SK-N-SH (cell line): ENCODE data around the gene SLC16A10. TPM values are rescaled to one million over a fixed set of nuclear protein-coding genes. Genes with fewer than 3 reads are reported as not detected.
"Not testable (repeated sequence)": the region's sequence is repeated elsewhere in the genome, so short reads cannot be mapped to it uniquely, and the experiment has no call there.

ENCODE experiments used
- CTCF ChIA-PET: fragments of 300-600, 350-600 bp; formaldehyde crosslinking; extraction: SDS; loops from one replicate; lab custom pipeline; 2021; lab: Yijun Ruan, JAX
- POLR2A ChIA-PET: fragments of 350-600 bp; sonication (Branson Sonifier 250); formaldehyde crosslinking; extraction: SDS; loops from one replicate; lab custom pipeline; 2020; ENCODE audit warnings: antibody characterized with exemption, inconsistent platforms; lab: Yijun Ruan, JAX
- DNase-seq: peaks from one replicate; pipeline ENCODE4 v3.0.0; 2012
- H2AFZ ChIP-seq: fragments of 200-600 bp; sonication (generic); 2 replicates; pipeline ENCODE4 v1.8.1; 2016; ENCODE audit warnings: antibody characterized with exemption, mild to moderate bottlenecking, low read depth
- H3F3A ChIP-seq: fragments of 200-600 bp; sonication (generic); replicated peaks from 2 replicates; pipeline ENCODE3; 2016; ENCODE audit warnings: antibody characterized with exemption, mild to moderate bottlenecking; ENCODE audit not compliant: insufficient read depth
- H3K27ac ChIP-seq, 2 experiments: fragments of 200-500 bp in 1 of 2; fragments of 200-600 bp in 1 of 2; sonication (Bioruptor generic) in 1 of 2; sonication (generic), shearing (Covaris generic) in 1 of 2; 2 replicates each; pipeline versions ENCODE4 v1.5.1 to v1.6.1; 2014 to 2016; ENCODE audit warnings: low read depth in 2 of 2, inconsistent platforms in 1 of 2, low read length in 1 of 2, mild to moderate bottlenecking in 1 of 2, mixed read lengths in 1 of 2
- H3K27me3 ChIP-seq: fragments of 200-600 bp; sonication (generic), shearing (Covaris generic); 2 replicates; pipeline ENCODE4 v1.6.1; 2016; ENCODE audit warnings: mixed run types; ENCODE audit not compliant: insufficient read depth
- H3K36me3 ChIP-seq, 2 experiments: fragments of 200-500 bp in 1 of 2; fragments of 200-600 bp in 1 of 2; sonication (Bioruptor generic) in 1 of 2; sonication (generic) in 1 of 2; replicated peaks in 1 of 2; 2 replicates each; pipeline versions ENCODE3 to v1.5.1; 2014 to 2016; ENCODE audit warnings: low read length in 1 of 2, mild to moderate bottlenecking in 1 of 2; ENCODE audit not compliant: insufficient read depth in 2 of 2, control insufficient read depth in 1 of 2
- H3K4me1 ChIP-seq, 2 experiments: fragments of 200-500 bp in 1 of 2; fragments of 200-600 bp in 1 of 2; sonication (Bioruptor generic) in 1 of 2; sonication (generic), shearing (Covaris generic) in 1 of 2; 2 replicates each; pipeline versions ENCODE4 v1.5.1 to v1.6.1; 2014 to 2016; ENCODE audit warnings: low read depth in 1 of 2, low read length in 1 of 2, mixed run types in 1 of 2; ENCODE audit not compliant: insufficient read depth in 2 of 2, control insufficient read depth in 1 of 2
- H3K4me2 ChIP-seq: fragments of 200-600 bp; sonication (generic), shearing (Covaris generic); 2 replicates; pipeline ENCODE4 v1.6.1; 2017; ENCODE audit warnings: mixed run types
- H3K4me3 ChIP-seq, 2 experiments: fragments of 200-500 bp in 1 of 2; fragments of 200-600 bp in 1 of 2; sonication (Bioruptor generic) in 1 of 2; sonication (generic), shearing (Covaris generic) in 1 of 2; 2 replicates each; pipeline versions ENCODE4 v1.5.1 to v1.8.1; 2014 to 2016; ENCODE audit warnings: low read depth in 2 of 2, inconsistent platforms in 1 of 2, low read length in 1 of 2, mild to moderate bottlenecking in 1 of 2, mixed read lengths in 1 of 2, moderate library complexity in 1 of 2
- H3K79me2 ChIP-seq: fragments of 200-600 bp; sonication (generic); 2 replicates; pipeline ENCODE4 v1.8.1; 2017; ENCODE audit warnings: mild to moderate bottlenecking; ENCODE audit not compliant: insufficient read depth
- H3K9ac ChIP-seq: fragments of 200-600 bp; sonication (generic); 2 replicates; pipeline ENCODE4 v1.6.1; 2017; ENCODE audit warnings: mixed run types
- H3K9me2 ChIP-seq: fragments of 200-600 bp; sonication (generic); 2 replicates; pipeline ENCODE4 v1.6.1; 2017; ENCODE audit warnings: mixed run types
- H3K9me3 ChIP-seq: fragments of 200-600 bp; sonication (generic); 2 replicates; pipeline ENCODE4 v1.6.1; 2017; ENCODE audit warnings: mixed run types, mild to moderate bottlenecking, moderate library complexity
- H4K20me1 ChIP-seq: fragments of 200-600 bp; sonication (generic); 2 replicates; pipeline ENCODE4 v1.6.1; 2017; ENCODE audit warnings: mild to moderate bottlenecking, mixed run types; ENCODE audit not compliant: insufficient read depth
- EZH2phosphoT487 ChIP-seq: fragments of 200-600 bp; sonication (generic); IDR thresholded peaks from 2 replicates; pipeline ENCODE4 v1.6.1; 2017; ENCODE audit warnings: low read depth, mixed run types, mild to moderate bottlenecking, antibody characterized with exemption, moderate library complexity, borderline replicate concordance
- FOXJ3 ChIP-seq: sonication (generic); formaldehyde crosslinking; IDR thresholded peaks from 2 replicates; pipeline ENCODE4 v1.5.1; 2020; ENCODE audit warnings: mild to moderate bottlenecking, missing genetic modification reagents
- JUND ChIP-seq: IDR thresholded peaks from 2 replicates; pipeline ENCODE4 v1.4.0; 2012
- MAX ChIP-seq: IDR thresholded peaks from 2 replicates; pipeline ENCODE4 v1.4.0; 2012; ENCODE audit warnings: low read depth
- MEF2A ChIP-seq: IDR thresholded peaks from 2 replicates; pipeline ENCODE4 v1.4.0; 2012; ENCODE audit warnings: low read depth, borderline replicate concordance
- RCOR1 ChIP-seq: fragments of 150-350 bp; IDR thresholded peaks from 2 replicates; pipeline ENCODE4 v1.6.1; 2017; ENCODE audit warnings: antibody characterized with exemption, low read length
- RXRA ChIP-seq: IDR thresholded peaks from 2 replicates; pipeline ENCODE4 v1.4.0; 2012; ENCODE audit warnings: low read depth, mild to moderate bottlenecking, borderline replicate concordance
- TAF1 ChIP-seq: IDR thresholded peaks from 2 replicates; pipeline ENCODE4 v1.6.1; 2012; ENCODE audit warnings: low read depth, mild to moderate bottlenecking, low read length, moderate library complexity, borderline replicate concordance
- TCF12 ChIP-seq: IDR thresholded peaks from 2 replicates; pipeline ENCODE4 v1.4.0; 2012
- YY1 ChIP-seq: IDR thresholded peaks from 2 replicates; pipeline ENCODE4 v1.4.0; 2012; ENCODE audit warnings: low read depth, mild to moderate bottlenecking
- WGBS: methylation state at CpG from one replicate; pipeline ENCODE4 v1.1.6; 2017; ENCODE audit warnings: low lambda C conversion rate; 5-methylcytosine and 5-hydroxymethylcytosine counted together
- polyA plus RNA-seq, 3 experiments: library from polyadenylated mRNA; depleted of rRNA; stranded (reverse); fragments of >200 nt; gene quantifications; 2 replicates each; pipeline ENCODE4 v1.2.3, GENCODE V29; 2012
- TF ChIP-seq, protein P1 (sequence below): IDR thresholded peaks from 2 replicates; pipeline ENCODE4; 2012

The SLC16A10 gene
- polyA plus RNA-seq, 1 of the 3 experiments (the other 2 are of a cell fraction) = 0.12 TPM

- TF ChIP-seq RCOR1 (no peak), TCF12 (no peak), RXRA (no peak), YY1 (no peak), FOXJ3 (CRISPR knock-in tag) (no peak), EZH2phosphoT487 (no peak), MEF2A (no peak), MAX (no peak), JUND (no peak), TAF1 (no peak)
- TF ChIP-seq, protein P1, sequence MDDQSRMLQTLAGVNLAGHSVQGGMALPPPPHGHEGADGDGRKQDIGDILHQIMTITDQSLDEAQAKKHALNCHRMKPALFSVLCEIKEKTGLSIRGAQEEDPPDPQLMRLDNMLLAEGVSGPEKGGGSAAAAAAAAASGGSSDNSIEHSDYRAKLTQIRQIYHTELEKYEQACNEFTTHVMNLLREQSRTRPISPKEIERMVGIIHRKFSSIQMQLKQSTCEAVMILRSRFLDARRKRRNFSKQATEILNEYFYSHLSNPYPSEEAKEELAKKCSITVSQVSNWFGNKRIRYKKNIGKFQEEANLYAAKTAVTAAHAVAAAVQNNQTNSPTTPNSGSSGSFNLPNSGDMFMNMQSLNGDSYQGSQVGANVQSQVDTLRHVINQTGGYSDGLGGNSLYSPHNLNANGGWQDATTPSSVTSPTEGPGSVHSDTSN = no peak
- 63% methylated on average over 1 of the region's 1 CpG for WGBS
- Histone ChIP-seq H3K27me3 (no peaks in the 10 kb centered on the region), H3K9me3 (no peaks in the 10 kb centered on the region), H3K9ac (no peak overlapping the region), H3K4me2 (no peak overlapping the region), H3K4me3 (no peak overlapping the region), H3K27ac (no peak overlapping the region), H3K9me2 (no peaks in the 10 kb centered on the region), H4K20me1 (no peaks in the 10 kb centered on the region), H3K4me1 (peaks cover 0 to 9% of the 10 kb centered on the region in 2 experiments; a peak in 1 of 4 replicates), H2AFZ (no peak overlapping the region), H3F3A (no peaks in the 10 kb centered on the region), H3K36me3 (no peaks in the 10 kb centered on the region), H3K79me2 (no peaks in the 10 kb centered on the region)
- ChIA-PET POLR2A (no interaction called here), CTCF (interaction anchor here (2.1 kb wide), 1 partner anchor 72 kb away, joined by 8 read pairs; no protein-coding TSS in a partner anchor)
- DNase-seq = no peak
Measured at GRCh38 chr6:111129013-111129412, 41.7 kb downstream of the SLC16A10 start.

DNA sequence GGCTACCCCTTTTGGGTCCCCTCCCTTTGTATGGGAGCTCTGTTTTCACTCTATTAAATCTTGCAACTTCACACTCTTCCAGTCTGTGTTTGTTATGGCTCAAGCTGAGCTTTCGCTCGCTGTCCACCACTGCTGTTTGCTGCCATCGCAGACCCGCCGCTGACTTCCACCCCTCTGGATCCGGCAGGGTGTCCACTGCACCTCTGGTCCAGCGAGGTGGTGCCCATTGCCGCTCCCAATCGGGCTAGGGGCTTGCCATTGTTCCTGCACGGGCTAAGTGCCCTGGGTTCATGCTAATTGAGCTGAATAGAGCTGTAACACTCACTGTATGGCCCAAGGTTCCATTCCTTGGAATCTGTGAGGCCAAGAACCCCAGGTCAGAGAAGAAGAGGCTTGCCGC is 43.7 kb downstream of the SLC16A10 start:
- POLR2A ChIA-PET, H4K20me1 ChIP-seq, H3K9ac ChIP-seq, H3K4me3 ChIP-seq, H3K27me3 ChIP-seq, H3K79me2 ChIP-seq, DNase-seq, H3K9me3 ChIP-seq, H3K4me1 ChIP-seq, H3K36me3 ChIP-seq, H3K4me2 ChIP-seq, H3F3A ChIP-seq, H2AFZ ChIP-seq, H3K27ac ChIP-seq, H3K9me2 ChIP-seq: not testable (repeated sequence)
- WGBS = 81% methylated on average over 10 of the region's 11 CpGs
- CTCF ChIA-PET = interaction anchor here (1.5 to 1.6 kb wide), 3 partner anchors 10 to 79 kb away, joined by 4 to 11 read pairs (median 4); no protein-coding TSS in a partner anchor

DNA sequence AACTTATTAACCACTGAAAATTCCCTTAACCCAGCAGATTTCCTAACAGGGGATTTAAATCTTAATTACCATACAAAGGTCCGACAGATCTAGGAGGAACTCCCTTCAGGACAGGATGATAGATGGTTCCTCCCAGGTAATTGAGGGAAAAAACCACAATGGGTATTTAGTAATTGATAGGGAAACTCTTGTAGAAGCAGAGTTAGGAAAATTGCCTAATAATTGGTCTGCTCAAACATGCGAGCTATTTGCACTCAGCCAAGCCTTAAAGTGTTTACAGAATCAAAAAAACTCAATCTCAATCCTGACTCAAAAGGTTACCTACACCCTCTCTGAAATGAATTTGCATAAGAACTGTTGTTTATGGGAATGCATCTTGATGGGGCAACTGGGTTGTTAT is 45.4 kb downstream of the SLC16A10 start:
- H3K4me3 ChIP-seq, H3K27ac ChIP-seq, H3K4me2 ChIP-seq, H3K9me2 ChIP-seq, H3K27me3 ChIP-seq, H4K20me1 ChIP-seq, CTCF ChIA-PET, H3F3A ChIP-seq, H3K9ac ChIP-seq, POLR2A ChIA-PET, H3K36me3 ChIP-seq, DNase-seq, H3K79me2 ChIP-seq, H3K9me3 ChIP-seq, H3K4me1 ChIP-seq, H2AFZ ChIP-seq: not testable (repeated sequence)
- 60% methylated on average over 2 of the region's 2 CpGs for WGBS

DNA sequence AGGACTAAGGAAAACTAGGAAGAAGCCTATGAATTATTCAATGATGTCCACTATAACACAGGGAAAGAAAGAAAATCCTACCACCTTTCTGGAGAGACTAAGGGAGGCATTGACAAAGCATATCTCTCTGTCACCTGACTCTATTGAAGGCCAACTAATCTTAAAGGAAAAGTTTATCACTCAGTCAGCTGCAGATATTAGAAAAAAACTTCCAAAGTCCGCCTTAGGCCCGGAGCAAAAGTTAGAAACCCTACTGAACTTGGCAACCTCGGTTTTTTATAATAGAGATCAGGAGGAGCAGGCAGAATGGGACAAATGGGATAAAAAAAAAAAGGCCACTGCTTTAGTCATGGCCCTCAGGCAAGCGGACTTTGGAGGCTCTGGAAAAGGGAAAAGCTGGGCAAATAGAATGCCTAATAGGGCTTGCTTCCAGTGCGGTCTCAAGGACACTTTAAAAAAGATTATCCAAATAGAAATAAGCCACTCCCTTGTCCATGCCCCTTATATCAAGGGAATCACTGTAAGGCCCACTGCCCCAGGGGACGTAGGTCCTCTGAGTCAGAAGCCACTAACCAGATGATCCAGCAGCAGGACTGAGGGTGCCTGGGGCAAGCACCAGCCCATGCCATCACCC is 47.0 kb downstream of the SLC16A10 start:
- 55% methylated on average over 5 of the region's 6 CpGs for WGBS
- H2AFZ ChIP-seq, H3K9me2 ChIP-seq, H3K79me2 ChIP-seq, H3K9ac ChIP-seq, H3K4me3 ChIP-seq, H3K4me2 ChIP-seq, DNase-seq, H4K20me1 ChIP-seq, H3K9me3 ChIP-seq, H3K4me1 ChIP-seq, CTCF ChIA-PET, H3K27ac ChIP-seq, H3K27me3 ChIP-seq, H3K36me3 ChIP-seq, H3F3A ChIP-seq, POLR2A ChIA-PET: not testable (repeated sequence)
